HEK293 (cell line): Measurements from ENCODE around the gene NLGN3.

Experiments
- CTCF ChIA-PET: fragments of 350-600 bp; formaldehyde crosslinking; extraction: SDS; loops from one replicate; lab custom pipeline; 2021; ENCODE audit warnings: antibody characterized with exemption; lab: Yijun Ruan, JAX
- POLR2A ChIA-PET: fragments of 300-600 bp; formaldehyde crosslinking; extraction: SDS; loops from one replicate; lab custom pipeline; 2020; ENCODE audit warnings: antibody characterized with exemption, inconsistent platforms; lab: Yijun Ruan, JAX
- H3K27ac ChIP-seq: fragments of 200-500 bp; sonication (Bioruptor generic); 2 replicates; pipeline ENCODE4 v1.5.1; 2014; ENCODE audit warnings: low read depth, low read length, control low read depth, inconsistent platforms; ENCODE audit errors: extremely low read depth
- H3K36me3 ChIP-seq, 2 experiments: fragments of 200-500 bp in 1 of 2; sonication (Bioruptor generic) in 1 of 2; 1 replicate in 1 of 2; 2 replicates in 1 of 2; pipeline ENCODE4 v1.5.1; 2014 to 2017; ENCODE audit warnings: inconsistent platforms in 2 of 2, low read length in 2 of 2; ENCODE audit not compliant: control insufficient read depth in 2 of 2, insufficient read depth in 1 of 2
- H3K4me1 ChIP-seq: fragments of 200-500 bp; sonication (Bioruptor generic); 2 replicates; pipeline ENCODE4 v1.5.1; 2014; ENCODE audit warnings: mild to moderate bottlenecking, low read length, inconsistent platforms; ENCODE audit not compliant: control insufficient read depth, insufficient read depth
- H3K4me3 ChIP-seq: 2 replicates; pipeline ENCODE4 v1.5.1; 2011; ENCODE audit warnings: low read depth, mild to moderate bottlenecking, control low read depth, low read length, moderate library complexity
- H3K9me3 ChIP-seq: fragments of 200-500 bp; sonication (Bioruptor generic); 2 replicates; pipeline ENCODE4 v1.5.1; 2014; ENCODE audit warnings: low read depth, low read length, inconsistent platforms; ENCODE audit not compliant: control insufficient read depth, insufficient read depth
- PRDM10 ChIP-seq: fragments of 450-650 bp; formaldehyde crosslinking; IDR thresholded peaks from 2 replicates; pipeline ENCODE4 v1.5.1; 2016; ENCODE audit warnings: missing biosample characterization, missing genetic modification characterization
- SP3 ChIP-seq: fragments of 450-650 bp; formaldehyde crosslinking; IDR thresholded peaks from 2 replicates; pipeline ENCODE4 v1.5.1; 2016; ENCODE audit warnings: missing biosample characterization, missing genetic modification characterization
- TSHZ1 ChIP-seq: fragments of 450-650 bp; formaldehyde crosslinking; IDR thresholded peaks from 2 replicates; pipeline ENCODE4 v1.5.1; 2016; ENCODE audit warnings: missing biosample characterization, missing genetic modification characterization, borderline replicate concordance
- ZBTB10 ChIP-seq: fragments of 450-650 bp; formaldehyde crosslinking; IDR thresholded peaks from 2 replicates; pipeline ENCODE4 v1.5.1; 2016; ENCODE audit warnings: missing biosample characterization, missing genetic modification characterization
- ZEB2 ChIP-seq: fragments of 450-650 bp; formaldehyde crosslinking; IDR thresholded peaks from 2 replicates; pipeline ENCODE4 v1.5.1; 2016; ENCODE audit warnings: missing biosample characterization, missing genetic modification characterization
- ZFP41 ChIP-seq: fragments of 450-650 bp; formaldehyde crosslinking; IDR thresholded peaks from 2 replicates; pipeline ENCODE4 v1.5.1; 2016; ENCODE audit warnings: missing biosample characterization, missing genetic modification characterization, borderline replicate concordance
- ZNF335 ChIP-seq: fragments of 450-650 bp; formaldehyde crosslinking; conservative IDR thresholded peaks from 2 replicates; pipeline ENCODE4 v1.5.1; 2016; ENCODE audit warnings: missing biosample characterization, missing genetic modification characterization
- ZNF362 ChIP-seq: fragments of 450-650 bp; formaldehyde crosslinking; IDR thresholded peaks from 2 replicates; pipeline ENCODE4 v1.5.1; 2016; ENCODE audit warnings: missing biosample characterization, missing genetic modification characterization
- ZNF398 ChIP-seq: fragments of 450-650 bp; formaldehyde crosslinking; IDR thresholded peaks from 2 replicates; pipeline ENCODE4 v1.5.1; 2017; ENCODE audit warnings: missing biosample characterization, missing genetic modification characterization
- ZNF530 ChIP-seq: fragments of 450-650 bp; formaldehyde crosslinking; IDR thresholded peaks from 2 replicates; pipeline ENCODE4 v1.5.1; 2016; ENCODE audit warnings: low read depth, missing biosample characterization, missing genetic modification characterization
- ZNF561 ChIP-seq: fragments of 450-650 bp; IDR thresholded peaks from 2 replicates; pipeline ENCODE4 v1.5.1; 2018; ENCODE audit warnings: missing biosample characterization, missing genetic modification characterization, borderline replicate concordance
- ZNF645 ChIP-seq: fragments of 450-650 bp; formaldehyde crosslinking; IDR thresholded peaks from 2 replicates; pipeline ENCODE4; 2016; ENCODE audit warnings: missing biosample characterization, missing genetic modification characterization
- ZNF658 ChIP-seq: fragments of 450-650 bp; formaldehyde crosslinking; IDR thresholded peaks from 2 replicates; pipeline ENCODE4; 2016; ENCODE audit warnings: missing biosample characterization, missing genetic modification characterization
- ZNF76 ChIP-seq: fragments of 450-650 bp; formaldehyde crosslinking; IDR thresholded peaks from 2 replicates; pipeline ENCODE4; 2016; ENCODE audit warnings: low read depth, missing biosample characterization, missing genetic modification characterization, borderline replicate concordance
- ZNF837 ChIP-seq: fragments of 450-650 bp; formaldehyde crosslinking; IDR thresholded peaks from 2 replicates; pipeline ENCODE4 v1.5.1; 2016; ENCODE audit warnings: missing biosample characterization, missing genetic modification characterization
- ZXDB ChIP-seq: fragments of 450-650 bp; formaldehyde crosslinking; IDR thresholded peaks from 2 replicates; pipeline ENCODE4 v1.5.1; 2016; ENCODE audit warnings: missing biosample characterization, missing genetic modification characterization

The NLGN3 gene

GRCh38 chrX:71117358-71117757 lies 27.3 kb upstream of the NLGN3 start:
- Histone ChIP-seq H3K4me3 (no peak overlapping the region), H3K36me3 (peaks cover 4 to 28% of the 10 kb centered on the region in 2 experiments; a peak in 2 of 3 replicates), H3K27ac (no peak overlapping the region), H3K9me3 (no peaks in the 10 kb centered on the region), H3K4me1 (no peaks in the 10 kb centered on the region)
- ChIA-PET POLR2A (interaction anchor here (1.3 to 1.9 kb wide), 5 partner anchors 12 to 55 kb away, joined by 3 to 11 read pairs (median 8); partner anchors contain the start of genes CXorf65 and SNX12), CTCF (interaction anchor here (0.6 to 4.3 kb wide), 3 partner anchors 12 to 515 kb away, joined by 3 to 24 read pairs (median 3); no protein-coding TSS in a partner anchor)
- TF ChIP-seq ZNF362 (tag by site-specific recombination): no peak
- TF ChIP-seq ZNF658 (tag by site-specific recombination): no peak
- TF ChIP-seq ZNF530 (tag by site-specific recombination): no peak
- TF ChIP-seq TSHZ1 (tag by site-specific recombination): no peak
- no peak for TF ChIP-seq ZFP41 (tag by site-specific recombination)

- Histone ChIP-seq H3K36me3 (peaks cover 4 to 38% of the 10 kb centered on the region in 2 experiments; a peak in 2 of 3 replicates), H3K4me1 (no peaks in the 10 kb centered on the region), H3K4me3 (peak within 1 kb of the TSS; percentile 64), H3K27ac (peak within 1 kb of the TSS; percentile 72), H3K9me3 (no peaks in the 10 kb centered on the region)
- POLR2A ChIA-PET: interaction anchor here (0.7 to 1.9 kb wide), 12 partner anchors 12 to 248 kb away, joined by 3 to 16 read pairs (median 6); partner anchors contain the start of genes CXorf65, NONO, SNX12 and TAF1
- CTCF ChIA-PET: interaction anchor here (0.6 to 4.3 kb wide), 6 partner anchors 11 to 514 kb away, joined by 3 to 24 read pairs (median 3); partner anchors contain the start of gene FOXO4
- TF ChIP-seq ZBTB10 (tag by site-specific recombination): 0 out of 2 replicates have a peak, but pooled peaks have one; percentile 23
- TF ChIP-seq ZXDB (tag by site-specific recombination): peak; percentile 35; the same call in 1 of the 2 replicates
- no peak for TF ChIP-seq ZNF837 (tag by site-specific recombination)
- TF ChIP-seq ZNF645: no peak
- 0 out of 2 replicates have a peak, but pooled peaks have one; percentile 48 for TF ChIP-seq ZNF561 (tag by site-specific recombination)
- TF ChIP-seq PRDM10 (tag by site-specific recombination): peak; percentile 60; the same call in 1 of the 2 replicates
- TF ChIP-seq ZEB2 (tag by site-specific recombination): peak; percentile 62; the same call in 1 of the 2 replicates
- peak; percentile 86 for TF ChIP-seq ZNF335
- TF ChIP-seq ZNF398 (tag by site-specific recombination): peak; percentile 88
- peak; percentile 43; the same call in 1 of the 2 replicates for TF ChIP-seq SP3 (tag by site-specific recombination)
- no peak for TF ChIP-seq ZNF76 (tag by site-specific recombination)
Observed at GRCh38 chrX:71118032-71118984, 26.3 kb upstream of the NLGN3 start, which contains the start of gene MED12. TSS of gene MED12 (plus strand) at chrX:71118596. CDS start at chrX:71118755, 159 bp downstream.
